Keratinocyte (primary cell): Measurements from ENCODE around the gene FHIT. TPM values are rescaled to one million over a fixed set of nuclear protein-coding genes. Genes with fewer than 3 reads are reported as not detected.

Experiments used
- DNase-seq: peaks from one replicate; pipeline ENCODE4 v3.0.0-alpha.2; 2011; ENCODE audit warnings: low read depth, missing footprints, low spot score
- FAIRE-seq: peaks from 2 replicates; lab custom pipeline; 2011; peaks lifted over from hg19 to GRCh38; lab: Jason Lieb, UNC
- H2AFZ ChIP-seq: 2 replicates; pipeline ENCODE4 v1.6.0; 2012; ENCODE audit warnings: low read length, control low read depth, inconsistent platforms; ENCODE audit not compliant: control insufficient read depth
- H3K27ac ChIP-seq: 2 replicates; pipeline ENCODE4 v1.5.1; 2011; ENCODE audit warnings: low read length; ENCODE audit not compliant: control insufficient read depth, insufficient read depth
- H3K27me3 ChIP-seq: 3 replicates; pipeline ENCODE4 v1.6.0; 2011; ENCODE audit warnings: low read length; ENCODE audit not compliant: control insufficient read depth, insufficient read depth; ENCODE audit errors: extremely low read depth
- H3K36me3 ChIP-seq, 2 experiments: 2 replicates in 1 of 2; 3 replicates in 1 of 2; pipeline ENCODE4 v1.5.1; 2011; ENCODE audit warnings: low read length in 2 of 2, mild to moderate bottlenecking in 1 of 2; ENCODE audit not compliant: control insufficient read depth in 2 of 2, insufficient read depth in 2 of 2; ENCODE audit errors: extremely low read depth in 1 of 2
- H3K4me1 ChIP-seq: 3 replicates; pipeline ENCODE4 v1.5.1; 2011; ENCODE audit warnings: low read length; ENCODE audit not compliant: control insufficient read depth, insufficient read depth; ENCODE audit errors: extremely low read depth
- H3K4me2 ChIP-seq: 3 replicates; pipeline ENCODE4 v1.6.0; 2011; ENCODE audit warnings: low read depth, low read length; ENCODE audit not compliant: control insufficient read depth, insufficient read depth; ENCODE audit errors: extremely low read depth
- H3K4me3 ChIP-seq, 3 experiments: fragments of 200-600 bp in 1 of 3; sonication (generic) in 1 of 3; 2 replicates in 2 of 3; 3 replicates in 1 of 3; pipeline ENCODE4 v1.5.1; 2011 to 2016; ENCODE audit warnings: low read length in 3 of 3, mild to moderate bottlenecking in 3 of 3, control low read depth in 2 of 3, inconsistent platforms in 1 of 3, low read depth in 1 of 3, mixed read lengths in 1 of 3, mixed run types in 1 of 3, moderate library complexity in 1 of 3; ENCODE audit not compliant: control insufficient read depth in 2 of 3, insufficient read depth in 2 of 3; ENCODE audit errors: extremely low read depth in 1 of 3
- H3K79me2 ChIP-seq: 2 replicates; pipeline ENCODE4 v1.6.0; 2012; ENCODE audit warnings: low read length; ENCODE audit not compliant: control insufficient read depth, insufficient read depth
- H3K9ac ChIP-seq: 3 replicates; pipeline ENCODE4 v1.6.0; 2011; ENCODE audit warnings: low read length; ENCODE audit not compliant: control insufficient read depth, insufficient read depth; ENCODE audit errors: extremely low read depth
- H3K9me1 ChIP-seq: 3 replicates; pipeline ENCODE4 v1.6.0; 2011; ENCODE audit warnings: low read length; ENCODE audit not compliant: control insufficient read depth, insufficient read depth; ENCODE audit errors: extremely low read depth
- H3K9me3 ChIP-seq: 2 replicates; pipeline ENCODE4 v1.5.1; 2012; ENCODE audit warnings: low read depth, low read length; ENCODE audit not compliant: control insufficient read depth
- H4K20me1 ChIP-seq: 3 replicates; pipeline ENCODE4 v1.6.0; 2011; ENCODE audit warnings: low read length; ENCODE audit not compliant: control insufficient read depth, insufficient read depth; ENCODE audit errors: extremely low read depth
- EZH2 ChIP-seq: IDR thresholded peaks from one replicate; pipeline ENCODE4 v1.6.1; 2012; ENCODE audit warnings: inconsistent platforms, mild to moderate bottlenecking, low read length, moderate library complexity
- dilution Hi-C: fragments of 300-500 bp; cut with MboI; formaldehyde crosslinking; loops from one replicate; pipeline ENCODE4 v1.7.0; 2020; ENCODE audit warnings: low sequenced_read_pairs; ENCODE audit not compliant: extremely low pct_ligation_motif_present
- polyA plus RNA-seq, 5 experiments: library from polyadenylated mRNA; depleted of rRNA in 3 of 5; stranded (reverse) in 3 of 5; stranded (forward) in 1 of 5; unstranded in 1 of 5; fragments of >200 nt; gene quantifications; 1 replicate in 1 of 5; 2 replicates in 3 of 5; 3 replicates in 1 of 5; pipeline versions ENCODE4 v1.2.1 to v1.2.3, GENCODE V29; 2011 to 2012; ENCODE audit warnings: missing spikeins in 2 of 5, low read depth in 1 of 5, low replicate concordance in 1 of 5
- TF ChIP-seq, protein P1 (sequence below), 3 experiments: IDR thresholded peaks in 1 of 3; conservative IDR thresholded peaks in 1 of 3; optimal IDR thresholded peaks in 1 of 3; 2 replicates in 2 of 3; 3 replicates in 1 of 3; pipeline versions ENCODE3 to v1.5.1; 2011; ENCODE audit warnings: low read length in 3 of 3, mild to moderate bottlenecking in 3 of 3, moderate library complexity in 2 of 3, control low read depth in 1 of 3, inconsistent platforms in 1 of 3; ENCODE audit not compliant: insufficient read depth in 2 of 3; ENCODE audit errors: extremely low read depth in 1 of 3

The FHIT gene
- polyA plus RNA-seq, 1 donor (not counting 4 experiments of a cell fraction or from before 2014, with no cell fraction given) = 2.2 TPM

DNA sequence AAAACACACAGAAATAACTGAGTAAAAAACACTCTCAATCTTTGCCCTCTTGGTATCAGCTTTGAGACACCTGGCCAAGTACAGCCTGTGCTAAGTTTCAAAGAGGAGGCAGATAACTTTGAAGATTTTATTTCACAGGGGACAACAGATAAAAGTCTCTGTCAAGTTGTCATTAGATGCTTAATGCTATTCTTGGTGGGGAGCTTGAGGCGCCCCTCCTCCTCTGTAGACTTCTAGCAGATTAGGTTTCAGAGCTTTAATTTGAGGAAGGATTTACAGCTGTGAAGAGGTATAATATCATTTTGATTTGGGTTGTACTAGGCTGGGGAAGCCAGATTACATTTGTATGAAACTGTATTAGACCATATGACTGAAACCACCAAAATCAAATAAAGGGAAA, 620.3 kb downstream of the FHIT start:
- no peak for TF ChIP-seq EZH2
- TF ChIP-seq, protein P1, sequence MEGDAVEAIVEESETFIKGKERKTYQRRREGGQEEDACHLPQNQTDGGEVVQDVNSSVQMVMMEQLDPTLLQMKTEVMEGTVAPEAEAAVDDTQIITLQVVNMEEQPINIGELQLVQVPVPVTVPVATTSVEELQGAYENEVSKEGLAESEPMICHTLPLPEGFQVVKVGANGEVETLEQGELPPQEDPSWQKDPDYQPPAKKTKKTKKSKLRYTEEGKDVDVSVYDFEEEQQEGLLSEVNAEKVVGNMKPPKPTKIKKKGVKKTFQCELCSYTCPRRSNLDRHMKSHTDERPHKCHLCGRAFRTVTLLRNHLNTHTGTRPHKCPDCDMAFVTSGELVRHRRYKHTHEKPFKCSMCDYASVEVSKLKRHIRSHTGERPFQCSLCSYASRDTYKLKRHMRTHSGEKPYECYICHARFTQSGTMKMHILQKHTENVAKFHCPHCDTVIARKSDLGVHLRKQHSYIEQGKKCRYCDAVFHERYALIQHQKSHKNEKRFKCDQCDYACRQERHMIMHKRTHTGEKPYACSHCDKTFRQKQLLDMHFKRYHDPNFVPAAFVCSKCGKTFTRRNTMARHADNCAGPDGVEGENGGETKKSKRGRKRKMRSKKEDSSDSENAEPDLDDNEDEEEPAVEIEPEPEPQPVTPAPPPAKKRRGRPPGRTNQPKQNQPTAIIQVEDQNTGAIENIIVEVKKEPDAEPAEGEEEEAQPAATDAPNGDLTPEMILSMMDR (optimal IDR thresholded peaks at IDR 0.05 in 1 of 3, IDR thresholded peaks at IDR 0.05 in 1 of 3, conservative IDR thresholded peaks at IDR 0.05 in 1 of 3; ENCODE audit: extremely low read depth in 1 of 3, insufficient read depth in 2 of 3, low read length in 3 of 3) = no peak
- no peaks in the 10 kb centered on the region for H3K9me1 ChIP-seq
- no peaks in the 10 kb centered on the region for H3K4me1 ChIP-seq
- H3K9me3 ChIP-seq = no peaks in the 10 kb centered on the region
- H3K27ac ChIP-seq = no peak overlapping the region
- H3K27me3 ChIP-seq = no peaks in the 10 kb centered on the region
- no peak overlapping the region for H3K4me3 ChIP-seq
- no peak for DNase-seq
- H4K20me1 ChIP-seq = no peaks in the 10 kb centered on the region
- no peak overlapping the region for H2AFZ ChIP-seq
- no peaks in the 10 kb centered on the region for H3K36me3 ChIP-seq
- FAIRE-seq = no peak
- H3K4me2 ChIP-seq = no peak overlapping the region
- dilution Hi-C loops = no loop called here
- H3K9ac ChIP-seq = no peak overlapping the region
- H3K79me2 ChIP-seq = no peaks in the 10 kb centered on the region

GRCh38 chr3:60629816-60630215, 621.4 kb downstream of the FHIT start:
- DNase-seq = no peak
- Histone ChIP-seq H3K4me2 (no peak overlapping the region), H3K79me2 (no peaks in the 10 kb centered on the region), H3K9me1 (no peaks in the 10 kb centered on the region), H3K36me3 (no peaks in the 10 kb centered on the region), H3K9ac (no peak overlapping the region), H3K4me3 (no peak overlapping the region), H4K20me1 (no peaks in the 10 kb centered on the region), H3K4me1 (no peaks in the 10 kb centered on the region), H3K27ac (no peak overlapping the region), H3K9me3 (no peaks in the 10 kb centered on the region), H2AFZ (no peak overlapping the region), H3K27me3 (no peaks in the 10 kb centered on the region)
- no peak for FAIRE-seq
- TF ChIP-seq EZH2 = no peak
- TF ChIP-seq, protein P1 (optimal IDR thresholded peaks at IDR 0.05 in 1 of 3, IDR thresholded peaks at IDR 0.05 in 1 of 3, conservative IDR thresholded peaks at IDR 0.05 in 1 of 3; ENCODE audit: extremely low read depth in 1 of 3, insufficient read depth in 2 of 3, low read length in 3 of 3) = no peak
- dilution Hi-C loops = no loop called here
